Neural cell (in vitro differentiated cells): ENCODE results near the gene PLA2G4E. TPM values are rescaled to one million over a fixed set of nuclear protein-coding genes. Genes with fewer than 3 reads are reported as not detected.

ENCODE experiments used
- H2AFZ ChIP-seq: fragments of 200-600, 300-800 bp; sonication (generic), shearing (Covaris generic); 2 replicates; pipeline ENCODE4 v1.6.0; 2014; ENCODE audit warnings: low read depth, mild to moderate bottlenecking, antibody characterized with exemption, low read length, moderate library complexity
- H3F3A ChIP-seq: fragments of 200-600 bp; shearing (Covaris generic); 2 replicates; pipeline ENCODE4 v1.6.1; 2016; ENCODE audit warnings: mild to moderate bottlenecking, moderate library complexity, mixed read lengths, antibody characterized with exemption, low read length; ENCODE audit not compliant: insufficient read depth, poor library complexity, severe bottlenecking
- H3K27ac ChIP-seq: fragments of 200-600, 300-800 bp; sonication (generic), shearing (Covaris generic); 2 replicates; pipeline ENCODE4 v1.5.1; 2014; ENCODE audit warnings: mild to moderate bottlenecking, low read length, moderate library complexity
- H3K27me3 ChIP-seq: fragments of 300-800, 200-600 bp; sonication (generic), shearing (Covaris generic); 2 replicates; pipeline ENCODE4 v1.6.0; 2014; ENCODE audit warnings: mild to moderate bottlenecking, low read depth, low read length, moderate library complexity; ENCODE audit not compliant: insufficient read depth
- H3K36me3 ChIP-seq: fragments of 300-800, 200-600 bp; sonication (generic), shearing (Covaris generic); 2 replicates; pipeline ENCODE4 v1.5.1; 2014; ENCODE audit warnings: mild to moderate bottlenecking, antibody characterized with exemption, low read length, moderate library complexity; ENCODE audit not compliant: insufficient read depth
- H3K4me2 ChIP-seq: fragments of 300-800, 200-600 bp; sonication (generic), shearing (Covaris generic); 2 replicates; pipeline ENCODE4 v1.6.0; 2014; ENCODE audit warnings: mild to moderate bottlenecking, low read length
- H3K4me3 ChIP-seq: fragments of 300-800, 200-600 bp; sonication (generic), shearing (Covaris generic); 2 replicates; pipeline ENCODE4 v1.5.1; 2014; ENCODE audit warnings: mild to moderate bottlenecking, low read length, moderate library complexity
- H3K79me2 ChIP-seq: fragments of 200-600 bp; shearing (Covaris generic); replicated peaks from 2 replicates; pipeline ENCODE4 v1.6.0; 2014; ENCODE audit warnings: mild to moderate bottlenecking, low read length, moderate library complexity; ENCODE audit not compliant: insufficient read depth
- H3K9ac ChIP-seq: fragments of 300-800, 200-600 bp; sonication (generic), shearing (Covaris generic); 2 replicates; pipeline ENCODE4 v1.6.1; 2016; ENCODE audit warnings: mild to moderate bottlenecking, low read length, mixed read lengths
- H3K9me2 ChIP-seq: fragments of 200-600 bp; shearing (Covaris generic); 2 replicates; pipeline ENCODE4 v1.6.1; 2016; ENCODE audit warnings: mild to moderate bottlenecking, low read length, mixed read lengths; ENCODE audit not compliant: insufficient read depth
- H3K9me3 ChIP-seq: fragments of 200-600, 300-800 bp; sonication (generic), shearing (Covaris generic); 2 replicates; pipeline ENCODE4 v1.6.1; 2016; ENCODE audit warnings: mild to moderate bottlenecking, mixed run types, low read length, moderate library complexity, mixed read lengths
- H4K20me1 ChIP-seq: fragments of 200-600 bp; shearing (Covaris generic); 2 replicates; pipeline ENCODE4 v1.6.1; 2016; ENCODE audit warnings: mild to moderate bottlenecking, mixed run types; ENCODE audit not compliant: insufficient read depth
- EP300 ChIP-seq: fragments of 450-650 bp; conservative IDR thresholded peaks from 2 replicates; pipeline ENCODE4 v1.6.1; 2014; ENCODE audit warnings: antibody characterized with exemption, mild to moderate bottlenecking, moderate library complexity; ENCODE audit not compliant: poor library complexity, severe bottlenecking
- EZH2 ChIP-seq: fragments of 200-600, 300-800 bp; shearing (Covaris generic), sonication (generic); IDR thresholded peaks from 2 replicates; pipeline ENCODE4 v1.6.1; 2014; ENCODE audit warnings: antibody characterized with exemption, low read length, borderline replicate concordance, mild to moderate bottlenecking; ENCODE audit not compliant: insufficient read depth, poor library complexity, severe bottlenecking
- MXI1 ChIP-seq: fragments of 450-650 bp; conservative IDR thresholded peaks from 2 replicates; pipeline ENCODE4 v1.6.1; 2014; ENCODE audit warnings: antibody characterized with exemption, mild to moderate bottlenecking; ENCODE audit not compliant: poor library complexity, severe bottlenecking
- POLR2AphosphoS5 ChIP-seq: IDR thresholded peaks from 2 replicates; pipeline ENCODE4 v1.6.1; 2012
- RAD21 ChIP-seq: fragments of 450-650 bp; conservative IDR thresholded peaks from 2 replicates; pipeline ENCODE4 v1.6.1; 2014; ENCODE audit warnings: antibody characterized with exemption, mild to moderate bottlenecking, moderate library complexity
- SMC3 ChIP-seq: fragments of 450-650 bp; conservative IDR thresholded peaks from 2 replicates; pipeline ENCODE4 v1.6.1; 2014; ENCODE audit warnings: antibody characterized with exemption, mild to moderate bottlenecking, moderate library complexity; ENCODE audit not compliant: poor library complexity
- TAF1 ChIP-seq: IDR thresholded peaks from 2 replicates; pipeline ENCODE4 v1.6.1; 2012; ENCODE audit warnings: low read depth
- polyA plus RNA-seq: library from polyadenylated mRNA; depleted of rRNA; stranded (reverse); fragments of >200 nt; gene quantifications from 2 replicates; pipeline ENCODE4 v1.2.3, GENCODE V29; 2014
- TF ChIP-seq, protein P1 (sequence below): IDR thresholded peaks from 2 replicates; pipeline ENCODE4 v1.6.1; 2012; ENCODE audit warnings: borderline replicate concordance
- TF ChIP-seq, protein P2 (sequence below): fragments of 450-650 bp; IDR thresholded peaks from 2 replicates; pipeline ENCODE4 v1.5.1; 2014; ENCODE audit warnings: antibody characterized with exemption, mild to moderate bottlenecking, moderate library complexity; ENCODE audit not compliant: poor library complexity, severe bottlenecking

PLA2G4E gene
- polyA plus RNA-seq, 1 donor from 2014 or later: not detected

DNA sequence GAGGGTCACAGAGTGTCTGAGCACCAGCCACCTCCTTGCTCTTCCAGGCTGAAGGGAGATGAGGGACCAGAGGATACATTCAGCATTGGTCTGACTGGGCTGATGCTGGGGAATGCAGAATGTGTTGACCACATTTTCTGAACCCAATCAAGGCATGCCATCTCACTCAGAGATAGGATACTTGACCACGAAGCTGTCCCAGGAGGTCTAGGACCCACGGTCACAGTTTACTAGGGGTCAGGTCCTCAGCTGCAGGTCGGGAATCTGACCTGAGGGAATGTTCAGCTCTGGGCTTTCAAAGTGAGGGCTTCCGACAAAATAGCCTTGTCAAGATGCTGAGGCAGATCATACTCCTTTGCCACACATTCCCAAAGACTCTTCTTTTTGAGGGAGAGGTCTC is 19.6 kb downstream of the PLA2G4E start:
- Histone ChIP-seq H4K20me1 (no peaks in the 10 kb centered on the region), H3F3A (no peaks in the 10 kb centered on the region), H3K9me3 (no peaks in the 10 kb centered on the region), H3K9me2 (no peaks in the 10 kb centered on the region), H3K79me2 (no peaks in the 10 kb centered on the region), H3K27me3 (no peaks in the 10 kb centered on the region), H3K36me3 (no peaks in the 10 kb centered on the region), H3K4me2 (no peak overlapping the region), H3K27ac (no peak overlapping the region), H3K4me3 (no peak overlapping the region), H2AFZ (no peak overlapping the region), H3K9ac (no peak overlapping the region)
- TF ChIP-seq, protein P1, sequence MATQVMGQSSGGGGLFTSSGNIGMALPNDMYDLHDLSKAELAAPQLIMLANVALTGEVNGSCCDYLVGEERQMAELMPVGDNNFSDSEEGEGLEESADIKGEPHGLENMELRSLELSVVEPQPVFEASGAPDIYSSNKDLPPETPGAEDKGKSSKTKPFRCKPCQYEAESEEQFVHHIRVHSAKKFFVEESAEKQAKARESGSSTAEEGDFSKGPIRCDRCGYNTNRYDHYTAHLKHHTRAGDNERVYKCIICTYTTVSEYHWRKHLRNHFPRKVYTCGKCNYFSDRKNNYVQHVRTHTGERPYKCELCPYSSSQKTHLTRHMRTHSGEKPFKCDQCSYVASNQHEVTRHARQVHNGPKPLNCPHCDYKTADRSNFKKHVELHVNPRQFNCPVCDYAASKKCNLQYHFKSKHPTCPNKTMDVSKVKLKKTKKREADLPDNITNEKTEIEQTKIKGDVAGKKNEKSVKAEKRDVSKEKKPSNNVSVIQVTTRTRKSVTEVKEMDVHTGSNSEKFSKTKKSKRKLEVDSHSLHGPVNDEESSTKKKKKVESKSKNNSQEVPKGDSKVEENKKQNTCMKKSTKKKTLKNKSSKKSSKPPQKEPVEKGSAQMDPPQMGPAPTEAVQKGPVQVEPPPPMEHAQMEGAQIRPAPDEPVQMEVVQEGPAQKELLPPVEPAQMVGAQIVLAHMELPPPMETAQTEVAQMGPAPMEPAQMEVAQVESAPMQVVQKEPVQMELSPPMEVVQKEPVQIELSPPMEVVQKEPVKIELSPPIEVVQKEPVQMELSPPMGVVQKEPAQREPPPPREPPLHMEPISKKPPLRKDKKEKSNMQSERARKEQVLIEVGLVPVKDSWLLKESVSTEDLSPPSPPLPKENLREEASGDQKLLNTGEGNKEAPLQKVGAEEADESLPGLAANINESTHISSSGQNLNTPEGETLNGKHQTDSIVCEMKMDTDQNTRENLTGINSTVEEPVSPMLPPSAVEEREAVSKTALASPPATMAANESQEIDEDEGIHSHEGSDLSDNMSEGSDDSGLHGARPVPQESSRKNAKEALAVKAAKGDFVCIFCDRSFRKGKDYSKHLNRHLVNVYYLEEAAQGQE: no peak
- TF ChIP-seq POLR2AphosphoS5 (no peak), RAD21 (no peak), EP300 (no peak), EZH2 (no peak), MXI1 (no peak), SMC3 (no peak), TAF1 (no peak)
- TF ChIP-seq, protein P2, sequence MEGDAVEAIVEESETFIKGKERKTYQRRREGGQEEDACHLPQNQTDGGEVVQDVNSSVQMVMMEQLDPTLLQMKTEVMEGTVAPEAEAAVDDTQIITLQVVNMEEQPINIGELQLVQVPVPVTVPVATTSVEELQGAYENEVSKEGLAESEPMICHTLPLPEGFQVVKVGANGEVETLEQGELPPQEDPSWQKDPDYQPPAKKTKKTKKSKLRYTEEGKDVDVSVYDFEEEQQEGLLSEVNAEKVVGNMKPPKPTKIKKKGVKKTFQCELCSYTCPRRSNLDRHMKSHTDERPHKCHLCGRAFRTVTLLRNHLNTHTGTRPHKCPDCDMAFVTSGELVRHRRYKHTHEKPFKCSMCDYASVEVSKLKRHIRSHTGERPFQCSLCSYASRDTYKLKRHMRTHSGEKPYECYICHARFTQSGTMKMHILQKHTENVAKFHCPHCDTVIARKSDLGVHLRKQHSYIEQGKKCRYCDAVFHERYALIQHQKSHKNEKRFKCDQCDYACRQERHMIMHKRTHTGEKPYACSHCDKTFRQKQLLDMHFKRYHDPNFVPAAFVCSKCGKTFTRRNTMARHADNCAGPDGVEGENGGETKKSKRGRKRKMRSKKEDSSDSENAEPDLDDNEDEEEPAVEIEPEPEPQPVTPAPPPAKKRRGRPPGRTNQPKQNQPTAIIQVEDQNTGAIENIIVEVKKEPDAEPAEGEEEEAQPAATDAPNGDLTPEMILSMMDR: no peak

DNA sequence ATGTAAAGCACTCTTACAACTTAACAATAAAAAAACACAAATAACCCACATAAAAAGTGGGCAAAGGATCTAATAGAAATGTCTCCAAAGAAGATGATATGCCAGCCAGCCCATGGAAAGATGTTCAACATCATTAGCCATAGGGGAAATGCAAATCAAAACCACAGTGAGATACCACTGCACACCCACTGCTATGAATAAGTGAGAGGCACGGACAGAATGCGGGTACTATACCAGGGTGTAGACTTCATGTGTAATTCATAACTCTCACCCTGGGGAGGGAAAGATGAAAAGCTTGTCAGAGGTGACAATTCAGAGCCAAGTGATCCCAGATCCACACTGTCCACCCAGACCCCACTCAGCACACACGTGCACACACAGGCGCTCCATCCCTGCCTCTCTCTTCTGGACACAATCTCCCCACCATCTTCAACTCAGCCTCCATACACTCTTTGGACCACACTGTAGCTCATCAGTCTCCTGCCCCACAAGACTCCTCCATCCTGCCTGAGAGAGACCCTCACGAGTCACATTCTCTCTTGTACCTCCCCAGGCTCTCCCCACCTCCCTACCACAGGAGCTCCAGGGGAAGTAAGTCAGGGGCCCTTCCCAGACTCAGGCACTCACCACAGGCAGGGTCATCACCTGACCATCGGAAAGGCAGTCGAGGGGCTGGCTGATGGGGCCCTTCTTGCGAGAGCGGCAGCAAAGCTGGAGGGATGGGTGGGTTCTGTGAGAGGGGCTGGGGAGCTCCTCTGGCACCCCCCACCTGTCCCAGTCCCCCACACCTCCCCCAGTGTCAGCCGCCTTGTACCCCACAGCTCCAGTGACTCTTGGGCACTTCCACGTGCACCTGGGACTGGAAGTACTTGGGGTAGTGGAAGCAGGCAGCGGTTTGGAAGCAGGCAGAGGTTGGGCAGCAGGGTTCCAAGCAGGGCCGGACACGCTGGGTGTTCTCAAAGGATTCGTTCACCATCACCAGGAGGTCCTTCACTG is 21.3 kb downstream of the PLA2G4E start:
- Histone ChIP-seq H3K4me3 (no peak overlapping the region), H3K9me3 (no peaks in the 10 kb centered on the region), H2AFZ (no peak overlapping the region), H3K79me2 (no peaks in the 10 kb centered on the region), H3K36me3 (no peaks in the 10 kb centered on the region), H3K27ac (no peak overlapping the region), H3K27me3 (no peaks in the 10 kb centered on the region), H3K4me2 (no peak overlapping the region), H3K9me2 (no peaks in the 10 kb centered on the region), H4K20me1 (no peaks in the 10 kb centered on the region), H3F3A (no peaks in the 10 kb centered on the region), H3K9ac (no peak overlapping the region)
- no peak for TF ChIP-seq RAD21
- TF ChIP-seq TAF1: no peak
- TF ChIP-seq, protein P2: no peak
- no peak for TF ChIP-seq EP300
- TF ChIP-seq POLR2AphosphoS5: no peak
- TF ChIP-seq, protein P1: no peak
- TF ChIP-seq SMC3: no peak
- no peak for TF ChIP-seq MXI1
- no peak for TF ChIP-seq EZH2
